Hepatocyte (in vitro differentiated cells): ENCODE results near the gene NTSR1. TPM values are rescaled to one million over a fixed set of nuclear protein-coding genes. Genes with fewer than 3 reads are reported as not detected.

Experiments used
- DNase-seq: peaks from one replicate; pipeline ENCODE4 v3.0.0-alpha.2; 2016; ENCODE audit warnings: low spot score
- H2AFZ ChIP-seq: fragments of 200-600 bp; sonication (generic); 2 replicates; pipeline ENCODE4 v1.6.0; 2016; ENCODE audit warnings: antibody characterized with exemption, mild to moderate bottlenecking
- H3K27ac ChIP-seq: fragments of 200-600 bp; sonication (generic); 2 replicates; pipeline ENCODE4 v1.5.1; 2016; ENCODE audit warnings: mild to moderate bottlenecking
- H3K27me3 ChIP-seq: fragments of 200-600 bp; sonication (generic); 2 replicates; pipeline ENCODE4 v1.6.1; 2016
- H3K36me3 ChIP-seq: fragments of 200-600 bp; sonication (generic); replicated peaks from 2 replicates; pipeline ENCODE4 v1.5.1; 2016; ENCODE audit warnings: low read depth; ENCODE audit not compliant: insufficient read depth
- H3K4me1 ChIP-seq: fragments of 200-600 bp; sonication (generic); 2 replicates; pipeline ENCODE4 v1.5.1; 2016; ENCODE audit warnings: mild to moderate bottlenecking, moderate library complexity; ENCODE audit not compliant: insufficient read depth
- H3K4me2 ChIP-seq: fragments of 200-600 bp; sonication (generic); 2 replicates; pipeline ENCODE4 v1.6.0; 2016
- H3K4me3 ChIP-seq: fragments of 200-600 bp; sonication (generic); 2 replicates; pipeline ENCODE4 v1.5.1; 2016; ENCODE audit warnings: mild to moderate bottlenecking
- H3K79me2 ChIP-seq: fragments of 200-600 bp; sonication (generic); 2 replicates; pipeline ENCODE4 v1.6.0; 2017; ENCODE audit warnings: mild to moderate bottlenecking
- H3K9me2 ChIP-seq: fragments of 200-600 bp; sonication (generic); replicated peaks from 2 replicates; pipeline ENCODE4 v1.6.0; 2017; ENCODE audit warnings: mild to moderate bottlenecking; ENCODE audit not compliant: insufficient read depth
- H3K9me3 ChIP-seq: fragments of 200-600 bp; sonication (generic); 2 replicates; pipeline ENCODE4 v1.5.1; 2016; ENCODE audit warnings: low read depth, mild to moderate bottlenecking
- H4K20me1 ChIP-seq: fragments of 200-600 bp; sonication (generic); 2 replicates; pipeline ENCODE4 v1.6.0; 2016; ENCODE audit warnings: mild to moderate bottlenecking; ENCODE audit not compliant: insufficient read depth, poor library complexity, severe bottlenecking
- CTCF ChIP-seq: fragments of 200-600 bp; sonication (generic); IDR thresholded peaks from 2 replicates; pipeline ENCODE4 v1.5.1; 2016; ENCODE audit warnings: antibody characterized with exemption, mild to moderate bottlenecking; ENCODE audit not compliant: poor library complexity
- EZH2 ChIP-seq: fragments of 200-600 bp; sonication (generic); IDR thresholded peaks from 2 replicates; pipeline ENCODE4 v1.6.1; 2016; ENCODE audit warnings: antibody characterized with exemption, mild to moderate bottlenecking, borderline replicate concordance
- EZH2phosphoT487 ChIP-seq: fragments of 200-600 bp; sonication (generic); IDR thresholded peaks from one replicate; pipeline ENCODE4 v1.6.1; 2018; ENCODE audit warnings: antibody characterized with exemption, mild to moderate bottlenecking, low read depth, moderate library complexity; ENCODE audit not compliant: unreplicated experiment, severe bottlenecking
- WGBS: methylation state at CpG from one replicate; pipeline ENCODE4 v1.1.6; 2016; ENCODE audit warnings: low lambda C conversion rate; ENCODE audit errors: missing lambda C conversion rate; 5-methylcytosine and 5-hydroxymethylcytosine counted together
- polyA plus RNA-seq: library from polyadenylated mRNA; unstranded; fragments of >200 nt; fragmentation: Nextera tagmentation; extraction: Ambion mirVana; gene quantifications from 2 replicates; pipeline ENCODE4 v1.2.1, GENCODE V29; 2016
- total RNA-seq: library from RNA; depleted of rRNA; stranded (reverse); fragments of >200 nt; gene quantifications from 2 replicates; pipeline ENCODE4 v1.2.3, GENCODE V29; 2014

Gene NTSR1
- total and polyA plus RNA-seq, 2 experiments from 2014 or later, result 0.37 TPM; not detected in 1

DNA sequence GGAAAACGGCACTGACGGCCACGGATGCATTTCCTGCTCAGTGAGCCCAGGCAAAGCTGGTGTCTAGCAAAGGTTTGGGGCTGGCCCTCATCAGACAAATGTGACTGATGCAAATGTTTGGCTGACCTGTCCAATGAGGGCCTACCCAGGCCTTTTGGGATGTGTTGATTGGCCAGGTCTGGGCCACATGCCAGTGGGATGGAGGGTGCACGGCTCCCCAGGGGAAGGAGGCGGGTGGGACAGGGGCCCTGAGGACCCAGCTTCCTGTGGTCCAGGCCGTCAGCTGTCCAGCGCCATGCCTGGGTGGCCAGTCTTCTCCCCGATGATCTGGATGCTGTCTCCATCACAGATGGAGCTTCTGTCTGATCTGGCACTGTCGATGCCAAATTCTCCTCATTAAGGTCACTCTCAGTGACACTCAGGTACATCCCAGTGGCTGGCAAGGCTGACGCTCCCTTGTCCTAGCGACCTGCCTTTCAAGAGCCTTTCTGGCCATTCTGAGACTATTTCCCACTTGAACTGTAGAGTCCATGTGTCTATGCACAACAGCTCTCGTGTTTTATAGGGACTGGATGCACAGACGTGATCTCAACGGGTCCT is 43.0 kb downstream of the NTSR1 start:
- H3K79me2 ChIP-seq, result no peaks in the 10 kb centered on the region
- H3K4me2 ChIP-seq, result no peak overlapping the region
- 85% methylated on average over 14 of the region's 14 CpGs for WGBS
- peak overlapping the region; percentile 74 for H3K27ac ChIP-seq
- TF ChIP-seq EZH2, result no peak
- TF ChIP-seq EZH2phosphoT487, result no peak
- no peak for TF ChIP-seq CTCF
- peaks cover 15% of the 10 kb centered on the region for H3K4me1 ChIP-seq
- DNase-seq, result no peak
- H3K9me2 ChIP-seq, result no peaks in the 10 kb centered on the region
- H3K36me3 ChIP-seq, result no peaks in the 10 kb centered on the region
- H4K20me1 ChIP-seq, result no peaks in the 10 kb centered on the region
- no peak overlapping the region for H2AFZ ChIP-seq
- no peaks in the 10 kb centered on the region for H3K9me3 ChIP-seq
- H3K4me3 ChIP-seq, result no peak overlapping the region
- H3K27me3 ChIP-seq, result no peaks in the 10 kb centered on the region

GRCh38 chr20:62752181-62752670 is 43.6 kb downstream of the NTSR1 start:
- peak overlapping the region; percentile 74 for H3K27ac ChIP-seq
- H3K4me1 ChIP-seq, result peaks cover 15% of the 10 kb centered on the region
- H3K4me2 ChIP-seq, result peak overlapping the region; percentile 66
- no peaks in the 10 kb centered on the region for H3K9me2 ChIP-seq
- H3K79me2 ChIP-seq, result no peaks in the 10 kb centered on the region
- no peaks in the 10 kb centered on the region for H3K27me3 ChIP-seq
- H3K4me3 ChIP-seq, result no peak overlapping the region
- H3K9me3 ChIP-seq, result no peaks in the 10 kb centered on the region
- H2AFZ ChIP-seq, result no peak overlapping the region
- H3K36me3 ChIP-seq, result no peaks in the 10 kb centered on the region
- TF ChIP-seq EZH2phosphoT487, result no peak
- H4K20me1 ChIP-seq, result no peaks in the 10 kb centered on the region
- DNase-seq, result no peak
- 48% methylated on average over 17 of the region's 22 CpGs for WGBS

GRCh38 chr20:62752671-62753501 is 44.2 kb downstream of the NTSR1 start:
- no peaks in the 10 kb centered on the region for H4K20me1 ChIP-seq
- H2AFZ ChIP-seq, result no peak overlapping the region
- H3K4me1 ChIP-seq, result peaks cover 15% of the 10 kb centered on the region
- H3K27me3 ChIP-seq, result no peaks in the 10 kb centered on the region
- peak overlapping the region; percentile 74 for H3K27ac ChIP-seq
- no peaks in the 10 kb centered on the region for H3K9me2 ChIP-seq
- TF ChIP-seq EZH2phosphoT487 (no peak), EZH2 (no peak), CTCF (no peak)
- H3K4me2 ChIP-seq, result peak overlapping the region; percentile 66
- 58% methylated on average over 29 of the region's 29 CpGs for WGBS
- no peaks in the 10 kb centered on the region for H3K79me2 ChIP-seq
- no peaks in the 10 kb centered on the region for H3K9me3 ChIP-seq
- no peaks in the 10 kb centered on the region for H3K36me3 ChIP-seq
- no peak overlapping the region for H3K4me3 ChIP-seq
- peak; percentile 75 for DNase-seq

GRCh38 chr20:62753626-62754025 is 45.0 kb downstream of the NTSR1 start:
- TF ChIP-seq EZH2phosphoT487 (no peak), EZH2 (no peak), CTCF (no peak)
- Histone ChIP-seq H3K36me3 (no peaks in the 10 kb centered on the region), H3K79me2 (no peaks in the 10 kb centered on the region), H3K4me3 (no peak overlapping the region), H3K9me2 (no peaks in the 10 kb centered on the region), H3K9me3 (no peaks in the 10 kb centered on the region), H4K20me1 (no peaks in the 10 kb centered on the region), H3K27ac (peak overlapping the region; percentile 74), H3K4me1 (peaks cover 15% of the 10 kb centered on the region), H3K27me3 (no peaks in the 10 kb centered on the region), H2AFZ (no peak overlapping the region), H3K4me2 (no peak overlapping the region)
- WGBS, result 96% methylated on average over 11 of the region's 11 CpGs
- DNase-seq, result no peak
